SW480 (cell line): Measurements from ENCODE around the gene ANKFN1.
"Not testable (repeated sequence)": the region's sequence is repeated elsewhere in the genome, so short reads cannot be mapped to it uniquely, and the experiment has no call there.

Experiments
- DNase-seq: peaks from one replicate; pipeline ENCODE4 v3.0.0-alpha.2; 2016; ENCODE audit warnings: low spot score

Gene ANKFN1

GRCh38 chr17:56184650-56185049 is 31.4 kb downstream of the ANKFN1 start:
- DNase-seq: no peak

- no peak for DNase-seq
These were observed 32.4 kb downstream of the ANKFN1 start for GRCh38 chr17:56185491-56186221.

GRCh38 chr17:56186222-56186786 is 33.0 kb downstream of the ANKFN1 start:
- no peak for DNase-seq

- DNase-seq: peak; percentile 42
These were observed 50.2 kb downstream of the ANKFN1 start for GRCh38 chr17:56203430-56203829.

GRCh38 chr17:56206351-56206750 is 53.1 kb downstream of the ANKFN1 start:
- no peak for DNase-seq

- no peak for DNase-seq
These were observed 59.8 kb downstream of the ANKFN1 start for GRCh38 chr17:56213031-56213430.

- DNase-seq: peak; percentile 40
These were observed 64.6 kb downstream of the ANKFN1 start for GRCh38 chr17:56217921-56218320.

GRCh38 chr17:56222255-56222654 is 69.0 kb downstream of the ANKFN1 start:
- no peak for DNase-seq

GRCh38 chr17:56230660-56231059 is 77.4 kb downstream of the ANKFN1 start:
- no peak for DNase-seq

- DNase-seq: no peak
These were observed 78.0 kb downstream of the ANKFN1 start for GRCh38 chr17:56231252-56231651.

GRCh38 chr17:56231693-56232092 is 78.4 kb downstream of the ANKFN1 start:
- DNase-seq: no peak

- DNase-seq: no peak
These were observed 91.1 kb downstream of the ANKFN1 start for GRCh38 chr17:56244268-56244890.

- DNase-seq: no peak
These were observed 94.5 kb downstream of the ANKFN1 start for GRCh38 chr17:56247816-56248215.

GRCh38 chr17:56257075-56257474 is 103.8 kb downstream of the ANKFN1 start:
- peak; percentile 5 for DNase-seq

- DNase-seq: no peak
These were observed 107.2 kb downstream of the ANKFN1 start for GRCh38 chr17:56260376-56261002.

GRCh38 chr17:56262803-56263202 is 109.5 kb downstream of the ANKFN1 start:
- DNase-seq: no peak

GRCh38 chr17:56269556-56270389 is 116.5 kb downstream of the ANKFN1 start:
- DNase-seq: no peak

- DNase-seq: no peak
These were observed 121.2 kb downstream of the ANKFN1 start for GRCh38 chr17:56274491-56274890.

- DNase-seq: no peak
These were observed 131.2 kb downstream of the ANKFN1 start for GRCh38 chr17:56284482-56284881.

- not testable (repeated sequence) for DNase-seq
These were observed 135.5 kb downstream of the ANKFN1 start for GRCh38 chr17:56288786-56289185.

- DNase-seq: no peak
These were observed 136.0 kb downstream of the ANKFN1 start for GRCh38 chr17:56289321-56289720.
